Measurements from ENCODE around the gene RNF121.

DNA sequence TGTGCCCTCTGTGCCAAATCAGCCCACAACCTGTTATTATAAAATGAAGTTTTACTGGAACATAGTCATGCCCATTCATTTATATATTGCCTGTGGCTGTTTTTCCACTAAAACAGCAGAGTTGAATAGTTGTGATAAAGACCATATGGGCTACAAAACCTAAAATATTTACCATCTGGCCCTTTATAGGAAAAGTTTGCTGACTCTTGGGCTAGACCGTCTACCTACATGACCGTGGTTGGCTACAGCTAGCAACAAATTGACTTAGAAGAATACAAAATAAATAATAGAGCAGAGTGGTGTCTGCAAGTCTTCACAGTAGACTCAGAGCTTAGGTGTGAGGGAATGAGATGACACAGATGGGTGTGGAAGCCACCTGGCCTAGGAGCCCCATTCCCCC is 58.7 kb downstream of the RNF121 start:
- TF ChIP-seq, protein P1, sequence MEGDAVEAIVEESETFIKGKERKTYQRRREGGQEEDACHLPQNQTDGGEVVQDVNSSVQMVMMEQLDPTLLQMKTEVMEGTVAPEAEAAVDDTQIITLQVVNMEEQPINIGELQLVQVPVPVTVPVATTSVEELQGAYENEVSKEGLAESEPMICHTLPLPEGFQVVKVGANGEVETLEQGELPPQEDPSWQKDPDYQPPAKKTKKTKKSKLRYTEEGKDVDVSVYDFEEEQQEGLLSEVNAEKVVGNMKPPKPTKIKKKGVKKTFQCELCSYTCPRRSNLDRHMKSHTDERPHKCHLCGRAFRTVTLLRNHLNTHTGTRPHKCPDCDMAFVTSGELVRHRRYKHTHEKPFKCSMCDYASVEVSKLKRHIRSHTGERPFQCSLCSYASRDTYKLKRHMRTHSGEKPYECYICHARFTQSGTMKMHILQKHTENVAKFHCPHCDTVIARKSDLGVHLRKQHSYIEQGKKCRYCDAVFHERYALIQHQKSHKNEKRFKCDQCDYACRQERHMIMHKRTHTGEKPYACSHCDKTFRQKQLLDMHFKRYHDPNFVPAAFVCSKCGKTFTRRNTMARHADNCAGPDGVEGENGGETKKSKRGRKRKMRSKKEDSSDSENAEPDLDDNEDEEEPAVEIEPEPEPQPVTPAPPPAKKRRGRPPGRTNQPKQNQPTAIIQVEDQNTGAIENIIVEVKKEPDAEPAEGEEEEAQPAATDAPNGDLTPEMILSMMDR (IDR thresholded peaks at IDR 0.05): no peak
- TF ChIP-seq POLR2AphosphoS5 (IDR thresholded peaks at IDR 0.05; ENCODE audit: insufficient read depth in 1 of 2, low read depth in 1 of 2): no peak
- TF ChIP-seq POLR2A (IDR thresholded peaks at IDR 0.05): no peak

All from vagina (tissue), 2 donors.